GM18520 (cell line): ENCODE data around the gene ZBTB40.

Experiments
- ATAC-seq: cut with Tn5 transposase; IDR thresholded peaks from one replicate; pipeline ENCODE4 v1.9.1; 2021; ENCODE audit not compliant: unreplicated experiment

Gene ZBTB40

GRCh38 chr1:22578732-22579361 lies 127.2 kb downstream of the ZBTB40 start:
- ATAC-seq = no peak

GRCh38 chr1:22579541-22580155 lies 128.0 kb downstream of the ZBTB40 start:
- no peak for ATAC-seq
